ENCODE results near the gene CTSE. TPM values are rescaled to one million over a fixed set of nuclear protein-coding genes. Genes with fewer than 3 reads are reported as not detected.

The CTSE gene
- total RNA-seq, 1 donor from 2014 or later, result not detected

- DNase-seq (ENCODE audit: extremely low read depth, low read depth, low spot score), result no peak
Measured at GRCh38 chr1:205994346-205994745, 29.3 kb downstream of the CTSE start.

GRCh38 chr1:205993068-205993467 lies 30.6 kb downstream of the CTSE start:
- no peak for DNase-seq (ENCODE audit: extremely low read depth, low read depth, low spot score)

- DNase-seq (ENCODE audit: extremely low read depth, low read depth, low spot score), result no peak
Measured at GRCh38 chr1:205992218-205992882, 31.3 kb downstream of the CTSE start.

- no peak for DNase-seq (ENCODE audit: extremely low read depth, low read depth, low spot score)
Measured at GRCh38 chr1:205991237-205991636, 32.5 kb downstream of the CTSE start.

GRCh38 chr1:205990226-205990625 lies 33.5 kb downstream of the CTSE start:
- DNase-seq (ENCODE audit: extremely low read depth, low read depth, low spot score), result no peak

- no peak for DNase-seq (ENCODE audit: extremely low read depth, low read depth, low spot score)
Measured at GRCh38 chr1:205989786-205990185, 33.9 kb downstream of the CTSE start.

GRCh38 chr1:205988585-205988995 lies 35.1 kb downstream of the CTSE start:
- no peak for DNase-seq (ENCODE audit: extremely low read depth, low read depth, low spot score)

- no peak for DNase-seq (ENCODE audit: extremely low read depth, low read depth, low spot score)
Measured at GRCh38 chr1:205986861-205987260, 36.8 kb downstream of the CTSE start.

GRCh38 chr1:205986292-205986691 lies 37.4 kb downstream of the CTSE start:
- no peak for DNase-seq (ENCODE audit: extremely low read depth, low read depth, low spot score)

GRCh38 chr1:205985330-205986005 lies 38.2 kb downstream of the CTSE start:
- no peak for DNase-seq (ENCODE audit: extremely low read depth, low read depth, low spot score)

- DNase-seq (ENCODE audit: extremely low read depth, low read depth, low spot score), result no peak
Measured at GRCh38 chr1:205983925-205984725, 39.6 kb downstream of the CTSE start.

GRCh38 chr1:205981257-205981656 lies 42.4 kb downstream of the CTSE start:
- no peak for DNase-seq (ENCODE audit: extremely low read depth, low read depth, low spot score)

- DNase-seq (ENCODE audit: extremely low read depth, low read depth, low spot score), result no peak
Measured at GRCh38 chr1:205980237-205980870, 43.3 kb downstream of the CTSE start.

- DNase-seq (ENCODE audit: extremely low read depth, low read depth, low spot score), result no peak
Measured at GRCh38 chr1:205979301-205979700, 44.4 kb downstream of the CTSE start.

- DNase-seq (ENCODE audit: extremely low read depth, low read depth, low spot score), result no peak
Measured at GRCh38 chr1:205978676-205979075, 45.0 kb downstream of the CTSE start.

- no peak for DNase-seq (ENCODE audit: extremely low read depth, low read depth, low spot score)
Measured at GRCh38 chr1:205977402-205978014, 46.2 kb downstream of the CTSE start.

- DNase-seq (ENCODE audit: extremely low read depth, low read depth, low spot score), result no peak
Measured at GRCh38 chr1:205976708-205977401, 46.8 kb downstream of the CTSE start.

- no peak for DNase-seq (ENCODE audit: extremely low read depth, low read depth, low spot score)
Measured at GRCh38 chr1:205976036-205976435, 47.7 kb downstream of the CTSE start.

GRCh38 chr1:205975387-205975998 lies 48.2 kb downstream of the CTSE start:
- no peak for DNase-seq (ENCODE audit: extremely low read depth, low read depth, low spot score)

- no peak for DNase-seq (ENCODE audit: extremely low read depth, low read depth, low spot score)
Measured at GRCh38 chr1:205974712-205975111, 49.0 kb downstream of the CTSE start.

Data from glomerular endothelial cell (primary cell).